ENCODE data around the gene BRPF1. TPM values are rescaled to one million over a fixed set of nuclear protein-coding genes. Genes with fewer than 3 reads are reported as not detected.

BRPF1 gene
- total and polyA plus RNA-seq, 10 of the 15 experiments (the other 5 are each of a cell fraction or from before 2014, with no cell fraction given): 1.2 to 25.3 (median 13.6) TPM

- TF ChIP-seq SMAD1 (IDR thresholded peaks at IDR 0.05; ENCODE audit: low read depth, partially characterized antibody) (no peak), NFYB (IDR thresholded peaks at IDR 0.05; ENCODE audit: insufficient read depth, low read depth, low read length) (no peak), ZNF217 (IDR thresholded peaks at IDR 0.05) (no peak), HDAC6 (IDR thresholded peaks at IDR 0.05; ENCODE audit: unreplicated experiment) (no peak)
These were observed 44.0 kb upstream of the BRPF1 start (continued) for GRCh38 chr3:9687514-9687913.

- no peak for DNase-seq (ENCODE audit: low read depth, low spot score)
These were observed 42.6 kb upstream of the BRPF1 start for GRCh38 chr3:9688961-9689360.

More at GRCh38 chr3:9688961-9689360, 42.6 kb upstream of the BRPF1 start:
- peaks cover 5% of the 10 kb centered on the region; the same call in 1 of the 2 replicates for H4K20me1 ChIP-seq (ENCODE audit: control insufficient read depth, insufficient read depth)
- in situ Hi-C loops (cut with MboI): no loop called here
- no peak overlapping the region for H3K4me3 ChIP-seq
- H3K4me1 ChIP-seq (ENCODE audit: control insufficient read depth, insufficient read depth, low read length): peaks cover 10% of the 10 kb centered on the region
- no peaks in the 10 kb centered on the region for H3K27me3 ChIP-seq (replicated peaks in 1 of 2; ENCODE audit: control insufficient read depth in 2 of 2, insufficient read depth in 2 of 2, low read length in 1 of 2)
- no peak overlapping the region for H2AFZ ChIP-seq (ENCODE audit: control insufficient read depth, low read depth, low read length)
- ChIA-PET CTCF (interaction anchor here (1.2 kb wide), 1 partner anchor 60 kb away, joined by 3 read pairs; the partner anchor contains the start of gene OGG1), SMC1A (ENCODE audit: uncharacterized antibody, unreplicated experiment) (interaction anchor here (0.7 kb wide), 1 partner anchor 25 kb away, joined by 5 read pairs; no protein-coding TSS in a partner anchor), RAD21 (ENCODE audit: unreplicated experiment) (no interaction called here), POLR2A (no interaction called here)
- no peak overlapping the region for H3K27ac ChIP-seq (ENCODE audit: control insufficient read depth, insufficient read depth)
- ATAC-seq (no peak), FAIRE-seq (no peak)
- H3K4me2 ChIP-seq (ENCODE audit: control insufficient read depth, insufficient read depth): no peak overlapping the region
- WGBS (ENCODE audit: insufficient coverage, insufficient replicate concordance, low lambda C conversion rate, missing lambda C conversion rate): 83% methylated on average over 5 of the region's 5 CpGs
- no peak for TF ChIP-seq TCF12 (IDR thresholded peaks at IDR 0.05; ENCODE audit: low read depth, low read length)
- no peak for TF ChIP-seq HCFC1 (IDR thresholded peaks at IDR 0.05; ENCODE audit: low read length)
- TF ChIP-seq ESRRA (IDR thresholded peaks at IDR 0.05; ENCODE audit: low read length): no peak
- TF ChIP-seq ZNF24 (IDR thresholded peaks at IDR 0.05): no peak
- TF ChIP-seq E2F8 (IDR thresholded peaks at IDR 0.05; ENCODE audit: low read depth, partially characterized antibody): no peak
- no peak for TF ChIP-seq CEBPZ (IDR thresholded peaks at IDR 0.05; ENCODE audit: low read depth, low read length)
- TF ChIP-seq NRF1 (conservative IDR thresholded peaks at IDR 0.05; ENCODE audit: low read depth, low read length): no peak
- intact Hi-C loops (cut with micrococcal nuclease; ENCODE audit: unreplicated experiment): no loop called here
- H3K79me2 ChIP-seq (ENCODE audit: control insufficient read depth, insufficient read depth, low read length): no peaks in the 10 kb centered on the region
- no peaks in the 10 kb centered on the region for H3K9me3 ChIP-seq (replicated peaks; ENCODE audit: control insufficient read depth, insufficient read depth, low read length)
- H3K36me3 ChIP-seq (ENCODE audit: control insufficient read depth in 2 of 2, insufficient read depth in 2 of 2, low read length in 1 of 2): peaks cover 33 to 36% of the 10 kb centered on the region in 2 experiments
- no peak overlapping the region for H3K9ac ChIP-seq (ENCODE audit: control insufficient read depth, insufficient read depth, low read length)
- BruUV-seq (replicated peaks): no TSS peak

Data from GM12878 (cell line).